Measurements from ENCODE around the gene PBRM1.

GRCh38 chr3:52530918-52531826, 154.5 kb downstream of the PBRM1 start:
- TF ChIP-seq, protein P1, sequence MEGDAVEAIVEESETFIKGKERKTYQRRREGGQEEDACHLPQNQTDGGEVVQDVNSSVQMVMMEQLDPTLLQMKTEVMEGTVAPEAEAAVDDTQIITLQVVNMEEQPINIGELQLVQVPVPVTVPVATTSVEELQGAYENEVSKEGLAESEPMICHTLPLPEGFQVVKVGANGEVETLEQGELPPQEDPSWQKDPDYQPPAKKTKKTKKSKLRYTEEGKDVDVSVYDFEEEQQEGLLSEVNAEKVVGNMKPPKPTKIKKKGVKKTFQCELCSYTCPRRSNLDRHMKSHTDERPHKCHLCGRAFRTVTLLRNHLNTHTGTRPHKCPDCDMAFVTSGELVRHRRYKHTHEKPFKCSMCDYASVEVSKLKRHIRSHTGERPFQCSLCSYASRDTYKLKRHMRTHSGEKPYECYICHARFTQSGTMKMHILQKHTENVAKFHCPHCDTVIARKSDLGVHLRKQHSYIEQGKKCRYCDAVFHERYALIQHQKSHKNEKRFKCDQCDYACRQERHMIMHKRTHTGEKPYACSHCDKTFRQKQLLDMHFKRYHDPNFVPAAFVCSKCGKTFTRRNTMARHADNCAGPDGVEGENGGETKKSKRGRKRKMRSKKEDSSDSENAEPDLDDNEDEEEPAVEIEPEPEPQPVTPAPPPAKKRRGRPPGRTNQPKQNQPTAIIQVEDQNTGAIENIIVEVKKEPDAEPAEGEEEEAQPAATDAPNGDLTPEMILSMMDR (conservative IDR thresholded peaks at IDR 0.05; ENCODE audit: low read depth in 2 of 2): no peak
- TF ChIP-seq REST (IDR thresholded peaks at IDR 0.05; ENCODE audit: unreplicated experiment): no peak
- no peak for TF ChIP-seq POLR2AphosphoS5 (IDR thresholded peaks at IDR 0.05; ENCODE audit: low read depth)
- TF ChIP-seq STAT1 (IDR thresholded peaks at IDR 0.05; ENCODE audit: unreplicated experiment): no peak
- TF ChIP-seq EZH2 (IDR thresholded peaks at IDR 0.05; ENCODE audit: low read depth, unreplicated experiment): no peak
- no peak for TF ChIP-seq ZNF331 (CRISPR knock-in tag; IDR thresholded peaks at IDR 0.05; ENCODE audit: low read depth)
- TF ChIP-seq CREB1 (CRISPR knock-in tag; IDR thresholded peaks at IDR 0.05; ENCODE audit: low read depth): no peak
- no peak for TF ChIP-seq EZH2phosphoT487 (IDR thresholded peaks at IDR 0.05; ENCODE audit: unreplicated experiment)
- no peak for TF ChIP-seq ETS1 (IDR thresholded peaks at IDR 0.05)
- TF ChIP-seq JUNB (IDR thresholded peaks at IDR 0.05; ENCODE audit: unreplicated experiment): no peak
- TF ChIP-seq ZNF114 (CRISPR knock-in tag; IDR thresholded peaks at IDR 0.05): no peak
- no peak for TF ChIP-seq NANOG (IDR thresholded peaks at IDR 0.05; ENCODE audit: borderline replicate concordance)
- TF ChIP-seq, protein P2, sequence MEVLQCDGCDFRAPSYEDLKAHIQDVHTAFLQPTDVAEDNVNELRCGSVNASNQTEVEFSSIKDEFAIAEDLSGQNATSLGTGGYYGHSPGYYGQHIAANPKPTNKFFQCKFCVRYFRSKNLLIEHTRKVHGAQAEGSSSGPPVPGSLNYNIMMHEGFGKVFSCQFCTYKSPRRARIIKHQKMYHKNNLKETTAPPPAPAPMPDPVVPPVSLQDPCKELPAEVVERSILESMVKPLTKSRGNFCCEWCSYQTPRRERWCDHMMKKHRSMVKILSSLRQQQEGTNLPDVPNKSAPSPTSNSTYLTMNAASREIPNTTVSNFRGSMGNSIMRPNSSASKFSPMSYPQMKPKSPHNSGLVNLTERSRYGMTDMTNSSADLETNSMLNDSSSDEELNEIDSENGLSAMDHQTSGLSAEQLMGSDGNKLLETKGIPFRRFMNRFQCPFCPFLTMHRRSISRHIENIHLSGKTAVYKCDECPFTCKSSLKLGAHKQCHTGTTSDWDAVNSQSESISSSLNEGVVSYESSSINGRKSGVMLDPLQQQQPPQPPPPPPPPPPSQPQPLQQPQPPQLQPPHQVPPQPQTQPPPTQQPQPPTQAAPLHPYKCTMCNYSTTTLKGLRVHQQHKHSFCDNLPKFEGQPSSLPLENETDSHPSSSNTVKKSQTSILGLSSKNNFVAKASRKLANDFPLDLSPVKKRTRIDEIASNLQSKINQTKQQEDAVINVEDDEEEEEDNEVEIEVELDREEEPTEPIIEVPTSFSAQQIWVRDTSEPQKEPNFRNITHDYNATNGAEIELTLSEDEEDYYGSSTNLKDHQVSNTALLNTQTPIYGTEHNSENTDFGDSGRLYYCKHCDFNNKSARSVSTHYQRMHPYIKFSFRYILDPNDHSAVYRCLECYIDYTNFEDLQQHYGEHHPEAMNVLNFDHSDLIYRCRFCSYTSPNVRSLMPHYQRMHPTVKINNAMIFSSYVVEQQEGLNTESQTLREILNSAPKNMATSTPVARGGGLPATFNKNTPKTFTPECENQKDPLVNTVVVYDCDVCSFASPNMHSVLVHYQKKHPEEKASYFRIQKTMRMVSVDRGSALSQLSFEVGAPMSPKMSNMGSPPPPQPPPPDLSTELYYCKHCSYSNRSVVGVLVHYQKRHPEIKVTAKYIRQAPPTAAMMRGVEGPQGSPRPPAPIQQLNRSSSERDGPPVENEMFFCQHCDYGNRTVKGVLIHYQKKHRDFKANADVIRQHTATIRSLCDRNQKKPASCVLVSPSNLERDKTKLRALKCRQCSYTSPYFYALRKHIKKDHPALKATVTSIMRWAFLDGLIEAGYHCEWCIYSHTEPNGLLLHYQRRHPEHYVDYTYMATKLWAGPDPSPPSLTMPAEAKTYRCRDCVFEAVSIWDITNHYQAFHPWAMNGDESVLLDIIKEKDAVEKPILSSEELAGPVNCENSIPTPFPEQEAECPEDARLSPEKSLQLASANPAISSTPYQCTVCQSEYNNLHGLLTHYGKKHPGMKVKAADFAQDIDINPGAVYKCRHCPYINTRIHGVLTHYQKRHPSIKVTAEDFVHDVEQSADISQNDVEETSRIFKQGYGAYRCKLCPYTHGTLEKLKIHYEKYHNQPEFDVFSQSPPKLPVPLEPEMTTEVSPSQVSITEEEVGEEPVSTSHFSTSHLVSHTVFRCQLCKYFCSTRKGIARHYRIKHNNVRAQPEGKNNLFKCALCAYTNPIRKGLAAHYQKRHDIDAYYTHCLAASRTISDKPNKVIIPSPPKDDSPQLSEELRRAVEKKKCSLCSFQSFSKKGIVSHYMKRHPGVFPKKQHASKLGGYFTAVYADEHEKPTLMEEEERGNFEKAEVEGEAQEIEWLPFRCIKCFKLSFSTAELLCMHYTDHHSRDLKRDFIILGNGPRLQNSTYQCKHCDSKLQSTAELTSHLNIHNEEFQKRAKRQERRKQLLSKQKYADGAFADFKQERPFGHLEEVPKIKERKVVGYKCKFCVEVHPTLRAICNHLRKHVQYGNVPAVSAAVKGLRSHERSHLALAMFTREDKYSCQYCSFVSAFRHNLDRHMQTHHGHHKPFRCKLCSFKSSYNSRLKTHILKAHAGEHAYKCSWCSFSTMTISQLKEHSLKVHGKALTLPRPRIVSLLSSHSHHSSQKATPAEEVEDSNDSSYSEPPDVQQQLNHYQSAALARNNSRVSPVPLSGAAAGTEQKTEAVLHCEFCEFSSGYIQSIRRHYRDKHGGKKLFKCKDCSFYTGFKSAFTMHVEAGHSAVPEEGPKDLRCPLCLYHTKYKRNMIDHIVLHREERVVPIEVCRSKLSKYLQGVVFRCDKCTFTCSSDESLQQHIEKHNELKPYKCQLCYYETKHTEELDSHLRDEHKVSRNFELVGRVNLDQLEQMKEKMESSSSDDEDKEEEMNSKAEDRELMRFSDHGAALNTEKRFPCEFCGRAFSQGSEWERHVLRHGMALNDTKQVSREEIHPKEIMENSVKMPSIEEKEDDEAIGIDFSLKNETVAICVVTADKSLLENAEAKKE (CRISPR knock-in tag; IDR thresholded peaks at IDR 0.05): no peak

All from GM23338 (cell line).